ENCODE results near the gene RTCB.
"Not testable (repeated sequence)": the region's sequence is repeated elsewhere in the genome, so short reads cannot be mapped to it uniquely, and the experiment has no call there.

The RTCB gene

DNA sequence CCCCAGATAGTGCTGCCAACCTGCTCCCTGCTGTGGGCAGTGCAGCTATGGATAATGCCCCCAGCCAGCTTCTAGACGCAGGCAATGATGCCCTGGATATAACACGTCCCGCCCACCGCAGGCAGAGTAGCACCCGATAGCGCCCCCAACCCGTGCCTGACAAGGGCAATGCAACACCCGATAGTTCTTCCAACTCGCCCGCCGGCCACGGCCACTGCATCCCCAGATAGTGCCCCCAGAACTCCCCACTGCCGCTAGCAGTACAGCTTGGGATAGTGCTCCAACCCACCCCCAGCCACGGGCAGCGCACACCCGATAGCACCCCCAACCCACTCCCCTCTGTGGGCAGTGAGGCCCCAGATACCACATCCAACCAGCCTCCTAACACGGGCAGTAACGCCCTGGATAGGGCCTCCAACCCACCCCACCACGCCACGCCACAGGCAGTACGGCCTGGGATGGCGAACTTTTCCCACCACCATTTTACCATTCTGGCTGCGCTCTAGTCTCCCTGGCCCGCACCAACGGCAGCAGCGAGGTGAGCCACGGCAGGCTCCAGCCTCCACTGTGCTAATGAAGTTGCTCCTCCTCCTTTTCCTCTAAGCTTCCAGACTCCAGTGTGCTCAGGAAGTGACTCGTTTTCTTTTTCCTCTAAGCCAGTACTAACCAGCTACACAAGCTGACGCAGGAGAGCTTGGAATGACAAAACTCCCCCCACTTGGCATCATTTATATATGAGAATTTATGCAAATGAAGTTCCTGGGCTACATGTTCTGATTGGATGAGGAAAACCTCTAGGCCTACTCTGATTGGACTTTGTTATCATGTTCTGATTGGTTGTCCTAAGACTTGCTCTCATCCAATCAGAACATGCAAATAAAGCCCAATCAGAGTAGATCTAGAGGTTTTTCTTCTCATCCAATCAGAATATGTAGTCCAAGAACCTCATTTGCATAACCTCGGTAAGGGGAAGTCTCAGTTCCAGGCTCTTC lies 57.4 kb downstream of the RTCB start:
- TF ChIP-seq, protein P1, sequence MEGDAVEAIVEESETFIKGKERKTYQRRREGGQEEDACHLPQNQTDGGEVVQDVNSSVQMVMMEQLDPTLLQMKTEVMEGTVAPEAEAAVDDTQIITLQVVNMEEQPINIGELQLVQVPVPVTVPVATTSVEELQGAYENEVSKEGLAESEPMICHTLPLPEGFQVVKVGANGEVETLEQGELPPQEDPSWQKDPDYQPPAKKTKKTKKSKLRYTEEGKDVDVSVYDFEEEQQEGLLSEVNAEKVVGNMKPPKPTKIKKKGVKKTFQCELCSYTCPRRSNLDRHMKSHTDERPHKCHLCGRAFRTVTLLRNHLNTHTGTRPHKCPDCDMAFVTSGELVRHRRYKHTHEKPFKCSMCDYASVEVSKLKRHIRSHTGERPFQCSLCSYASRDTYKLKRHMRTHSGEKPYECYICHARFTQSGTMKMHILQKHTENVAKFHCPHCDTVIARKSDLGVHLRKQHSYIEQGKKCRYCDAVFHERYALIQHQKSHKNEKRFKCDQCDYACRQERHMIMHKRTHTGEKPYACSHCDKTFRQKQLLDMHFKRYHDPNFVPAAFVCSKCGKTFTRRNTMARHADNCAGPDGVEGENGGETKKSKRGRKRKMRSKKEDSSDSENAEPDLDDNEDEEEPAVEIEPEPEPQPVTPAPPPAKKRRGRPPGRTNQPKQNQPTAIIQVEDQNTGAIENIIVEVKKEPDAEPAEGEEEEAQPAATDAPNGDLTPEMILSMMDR (IDR thresholded peaks at IDR 0.05; ENCODE audit: borderline replicate concordance, insufficient read depth, low read depth, low read length), result no peak
- no peak overlapping the region for H3K4me3 ChIP-seq (ENCODE audit: low read depth, low read length)

GRCh38 chr22:32353840-32354239 lies 58.2 kb downstream of the RTCB start:
- H3K4me3 ChIP-seq (ENCODE audit: low read depth, low read length), result no peak overlapping the region
- TF ChIP-seq, protein P1 (IDR thresholded peaks at IDR 0.05; ENCODE audit: borderline replicate concordance, insufficient read depth, low read depth, low read length), result no peak

GRCh38 chr22:32353292-32353691 lies 58.8 kb downstream of the RTCB start:
- TF ChIP-seq, protein P1 (IDR thresholded peaks at IDR 0.05; ENCODE audit: borderline replicate concordance, insufficient read depth, low read depth, low read length), result no peak
- no peak overlapping the region for H3K4me3 ChIP-seq (ENCODE audit: low read depth, low read length)

DNA sequence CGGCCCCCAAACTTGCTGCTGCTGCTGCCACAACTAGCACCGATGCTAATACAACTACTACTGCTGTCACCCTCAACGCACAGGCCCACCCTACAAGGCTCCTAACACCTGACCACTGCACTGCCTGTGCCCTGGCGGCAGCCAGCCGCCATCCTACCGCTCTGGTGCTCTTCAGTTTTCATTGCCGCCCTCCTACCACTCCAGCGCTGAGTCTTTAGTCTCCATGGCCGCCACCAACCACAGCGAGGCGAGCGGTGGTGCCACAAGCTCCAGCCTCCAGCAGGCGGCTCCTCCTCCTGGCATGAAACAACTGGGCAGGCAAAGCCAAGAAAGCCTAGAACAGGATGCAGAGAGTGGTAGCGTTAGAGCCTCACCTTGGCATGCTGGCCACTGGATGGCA lies 59.4 kb downstream of the RTCB start:
- TF ChIP-seq, protein P1 (IDR thresholded peaks at IDR 0.05; ENCODE audit: borderline replicate concordance, insufficient read depth, low read depth, low read length), result no peak

GRCh38 chr22:32351875-32352274 lies 60.2 kb downstream of the RTCB start:
- H3K4me3 ChIP-seq (ENCODE audit: low read depth, low read length), result not testable (repeated sequence)

More for the DNA sequence above, 59.4 kb downstream of the RTCB start:
- H3K4me3 ChIP-seq (ENCODE audit: low read depth, low read length), result no peak overlapping the region

DNA sequence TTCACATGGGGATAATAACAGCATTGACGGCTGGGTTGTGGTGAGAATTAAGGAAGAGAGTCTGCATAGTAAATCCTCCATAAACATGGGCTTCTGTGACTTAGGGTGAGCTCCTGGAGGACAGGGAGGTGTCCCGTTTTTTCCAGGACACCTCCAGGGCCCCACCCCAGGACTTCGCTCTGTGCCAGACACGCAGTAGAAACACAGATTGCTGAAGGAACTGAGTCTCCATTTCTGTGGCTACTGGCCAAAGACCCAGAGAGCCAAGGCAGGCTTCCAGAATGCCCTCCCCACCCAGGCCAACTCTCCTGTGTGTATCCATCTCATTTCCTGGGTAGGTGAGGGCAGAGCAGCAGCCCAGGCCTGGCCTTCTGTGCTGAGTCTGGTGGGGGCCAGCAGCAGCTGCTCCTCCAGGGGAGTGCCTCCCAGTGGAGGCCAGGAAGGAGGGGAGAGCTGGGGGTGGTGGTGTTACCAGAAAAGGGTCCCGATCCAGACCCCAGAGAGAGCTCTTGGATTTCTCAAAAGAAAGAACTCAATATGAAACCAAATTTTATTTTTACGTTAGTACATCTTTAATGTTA lies 63.9 kb downstream of the RTCB start:
- TF ChIP-seq, protein P1 (IDR thresholded peaks at IDR 0.05; ENCODE audit: borderline replicate concordance, insufficient read depth, low read depth, low read length), result no peak
- no peak overlapping the region for H3K4me3 ChIP-seq (ENCODE audit: low read depth, low read length)

GRCh38 chr22:32343941-32344340 lies 68.1 kb downstream of the RTCB start:
- TF ChIP-seq, protein P1 (IDR thresholded peaks at IDR 0.05; ENCODE audit: borderline replicate concordance, insufficient read depth, low read depth, low read length), result no peak
- H3K4me3 ChIP-seq (ENCODE audit: low read depth, low read length), result no peak overlapping the region

All from GM12875 (cell line).